ENCODE data around the gene THADA. TPM values are rescaled to one million over a fixed set of nuclear protein-coding genes. Genes with fewer than 3 reads are reported as not detected.
A peak's percentile ranks its signal among the peaks of the same experiment; 100 is the strongest.

Gene THADA
- total and polyA plus RNA-seq, 2 experiments from 2014 or later, result 10.8 to 18.8 TPM

DNA sequence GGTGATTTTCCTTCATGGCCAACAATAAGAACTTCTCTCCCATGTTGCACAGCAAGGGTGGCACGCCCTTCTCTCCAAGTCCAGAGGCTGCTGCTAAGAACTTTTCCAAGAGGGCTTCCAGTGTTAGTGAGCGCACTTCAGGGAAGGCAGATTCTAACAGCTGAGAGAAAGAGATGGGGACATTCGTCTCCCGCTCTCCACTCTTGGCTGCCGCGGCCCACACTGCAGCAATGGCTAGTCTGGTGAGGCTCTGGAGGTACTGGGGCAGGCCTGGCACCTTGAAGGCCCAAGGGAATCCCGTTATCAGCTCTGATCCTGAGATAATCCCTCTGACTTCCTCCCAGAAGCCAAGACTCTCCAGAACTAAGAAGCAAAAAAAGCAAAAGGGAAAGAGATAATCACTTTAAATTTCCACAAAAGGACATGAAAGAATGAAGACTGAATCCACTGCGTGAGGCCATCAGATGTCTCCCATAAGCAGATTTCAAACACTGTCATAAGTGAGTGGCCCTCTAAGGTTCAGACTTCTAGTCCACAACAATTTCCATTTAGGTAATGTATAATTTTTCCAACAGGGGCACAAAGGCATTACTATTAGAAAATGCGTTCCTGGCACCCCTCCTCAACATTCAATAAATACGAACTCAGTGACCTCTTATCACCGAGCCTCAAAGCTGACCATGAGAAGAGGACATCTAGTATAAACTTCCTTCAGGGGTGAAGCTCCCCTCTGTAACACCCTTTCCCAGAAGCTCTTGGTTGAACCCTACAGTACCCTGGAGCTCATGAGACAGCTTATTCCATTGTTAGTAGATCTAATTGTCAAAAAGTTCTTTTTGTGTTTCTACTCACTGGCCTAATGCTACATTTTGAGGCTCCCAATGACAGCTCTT, 302.7 kb downstream of the THADA start:
- Histone ChIP-seq H3K27me3 (no peaks in the 10 kb centered on the region), H3K79me2 (no peaks in the 10 kb centered on the region), H4K20me1 (ENCODE audit: insufficient read depth, poor library complexity, severe bottlenecking) (no peaks in the 10 kb centered on the region), H3K36me3 (replicated peaks; ENCODE audit: insufficient read depth, low read depth) (no peaks in the 10 kb centered on the region), H3K9me3 (ENCODE audit: low read depth) (no peaks in the 10 kb centered on the region), H3K27ac (peak overlapping the region; percentile 86), H2AFZ (no peak overlapping the region), H3K4me1 (ENCODE audit: insufficient read depth) (peaks cover 13% of the 10 kb centered on the region), H3K4me3 (no peak overlapping the region), H3K9me2 (replicated peaks; ENCODE audit: insufficient read depth) (no peaks in the 10 kb centered on the region), H3K4me2 (no peak overlapping the region)
- no peak for TF ChIP-seq EZH2phosphoT487 (IDR thresholded peaks at IDR 0.05; ENCODE audit: low read depth, severe bottlenecking, unreplicated experiment)
- no peak for TF ChIP-seq EZH2 (IDR thresholded peaks at IDR 0.05; ENCODE audit: borderline replicate concordance)
- TF ChIP-seq, protein P1, sequence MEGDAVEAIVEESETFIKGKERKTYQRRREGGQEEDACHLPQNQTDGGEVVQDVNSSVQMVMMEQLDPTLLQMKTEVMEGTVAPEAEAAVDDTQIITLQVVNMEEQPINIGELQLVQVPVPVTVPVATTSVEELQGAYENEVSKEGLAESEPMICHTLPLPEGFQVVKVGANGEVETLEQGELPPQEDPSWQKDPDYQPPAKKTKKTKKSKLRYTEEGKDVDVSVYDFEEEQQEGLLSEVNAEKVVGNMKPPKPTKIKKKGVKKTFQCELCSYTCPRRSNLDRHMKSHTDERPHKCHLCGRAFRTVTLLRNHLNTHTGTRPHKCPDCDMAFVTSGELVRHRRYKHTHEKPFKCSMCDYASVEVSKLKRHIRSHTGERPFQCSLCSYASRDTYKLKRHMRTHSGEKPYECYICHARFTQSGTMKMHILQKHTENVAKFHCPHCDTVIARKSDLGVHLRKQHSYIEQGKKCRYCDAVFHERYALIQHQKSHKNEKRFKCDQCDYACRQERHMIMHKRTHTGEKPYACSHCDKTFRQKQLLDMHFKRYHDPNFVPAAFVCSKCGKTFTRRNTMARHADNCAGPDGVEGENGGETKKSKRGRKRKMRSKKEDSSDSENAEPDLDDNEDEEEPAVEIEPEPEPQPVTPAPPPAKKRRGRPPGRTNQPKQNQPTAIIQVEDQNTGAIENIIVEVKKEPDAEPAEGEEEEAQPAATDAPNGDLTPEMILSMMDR (IDR thresholded peaks at IDR 0.05; ENCODE audit: poor library complexity), result no peak
- no peak for DNase-seq (ENCODE audit: low spot score)
- WGBS (ENCODE audit: low lambda C conversion rate, missing lambda C conversion rate), result 74% methylated on average over 11 of the region's 11 CpGs

DNA sequence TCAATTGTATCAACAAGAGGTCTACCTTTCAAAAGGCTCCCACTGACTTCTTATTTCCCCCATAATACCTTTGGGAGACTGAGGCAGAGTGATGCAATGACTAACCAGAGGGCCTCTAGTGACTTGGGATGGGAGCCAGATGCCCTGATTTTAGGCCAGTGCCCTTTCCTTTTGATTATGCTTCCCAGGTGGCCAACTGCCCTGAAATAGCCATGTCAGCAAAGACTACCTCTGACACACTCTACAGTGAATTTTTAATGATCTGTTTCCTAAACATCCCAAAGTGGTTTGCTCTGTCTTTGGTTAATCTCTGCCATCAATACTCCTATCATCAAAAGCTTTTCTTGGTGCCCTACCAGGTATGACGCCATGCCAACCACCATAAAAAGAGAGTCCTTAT, 303.5 kb downstream of the THADA start:
- Histone ChIP-seq H3K9me2 (replicated peaks; ENCODE audit: insufficient read depth) (no peaks in the 10 kb centered on the region), H3K4me1 (ENCODE audit: insufficient read depth) (peaks cover 13% of the 10 kb centered on the region), H3K36me3 (replicated peaks; ENCODE audit: insufficient read depth, low read depth) (no peaks in the 10 kb centered on the region), H4K20me1 (ENCODE audit: insufficient read depth, poor library complexity, severe bottlenecking) (no peaks in the 10 kb centered on the region), H3K4me3 (no peak overlapping the region), H3K79me2 (no peaks in the 10 kb centered on the region), H3K4me2 (no peak overlapping the region), H3K27ac (no peak overlapping the region), H3K9me3 (ENCODE audit: low read depth) (no peaks in the 10 kb centered on the region), H2AFZ (no peak overlapping the region), H3K27me3 (no peaks in the 10 kb centered on the region)
- no peak for TF ChIP-seq EZH2phosphoT487 (IDR thresholded peaks at IDR 0.05; ENCODE audit: low read depth, severe bottlenecking, unreplicated experiment)
- TF ChIP-seq EZH2 (IDR thresholded peaks at IDR 0.05; ENCODE audit: borderline replicate concordance), result no peak
- TF ChIP-seq, protein P1 (IDR thresholded peaks at IDR 0.05; ENCODE audit: poor library complexity), result no peak
- WGBS (ENCODE audit: low lambda C conversion rate, missing lambda C conversion rate), result 87% methylated on average over 1 of the region's 1 CpG
- no peak for DNase-seq (ENCODE audit: low spot score)

DNA sequence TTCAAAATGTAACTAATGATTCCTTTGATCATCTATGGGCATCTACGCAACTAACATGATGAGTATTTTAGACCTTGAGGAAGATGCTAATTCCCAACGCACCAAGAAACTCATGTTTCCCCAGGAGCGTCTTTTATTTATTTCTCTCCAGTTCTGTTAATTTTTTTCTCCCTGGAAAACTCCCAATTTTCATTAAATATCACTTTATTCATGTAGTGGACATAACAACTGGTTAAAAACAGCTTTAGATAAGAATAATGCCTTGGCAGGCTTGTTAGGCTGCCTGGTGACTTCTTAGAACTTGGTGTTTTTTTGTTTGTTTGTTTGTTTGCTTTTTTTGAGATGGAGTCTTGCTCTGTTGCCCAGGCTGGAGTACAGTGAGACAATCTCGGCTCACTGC, 306.5 kb downstream of the THADA start:
- Histone ChIP-seq H2AFZ (no peak overlapping the region), H3K36me3 (replicated peaks; ENCODE audit: insufficient read depth, low read depth) (no peaks in the 10 kb centered on the region), H3K4me2 (no peak overlapping the region), H3K79me2 (no peaks in the 10 kb centered on the region), H4K20me1 (ENCODE audit: insufficient read depth, poor library complexity, severe bottlenecking) (no peaks in the 10 kb centered on the region), H3K27me3 (no peaks in the 10 kb centered on the region), H3K4me3 (no peak overlapping the region), H3K4me1 (ENCODE audit: insufficient read depth) (peaks cover 11% of the 10 kb centered on the region), H3K9me2 (replicated peaks; ENCODE audit: insufficient read depth) (no peaks in the 10 kb centered on the region), H3K9me3 (ENCODE audit: low read depth) (peaks cover 3% of the 10 kb centered on the region), H3K27ac (no peak overlapping the region)
- TF ChIP-seq EZH2 (IDR thresholded peaks at IDR 0.05; ENCODE audit: borderline replicate concordance), result no peak
- TF ChIP-seq, protein P1 (IDR thresholded peaks at IDR 0.05; ENCODE audit: poor library complexity), result no peak
- no peak for TF ChIP-seq EZH2phosphoT487 (IDR thresholded peaks at IDR 0.05; ENCODE audit: low read depth, severe bottlenecking, unreplicated experiment)
- no peak for DNase-seq (ENCODE audit: low spot score)
- 97% methylated on average over 4 of the region's 4 CpGs for WGBS (ENCODE audit: low lambda C conversion rate, missing lambda C conversion rate)

Data from hepatocyte (in vitro differentiated cells).